K562 (cell line): Measurements from ENCODE around the gene HSD17B8. TPM values are rescaled to one million over a fixed set of nuclear protein-coding genes. Genes with fewer than 3 reads are reported as not detected.

ENCODE experiments used
- ARNT ChIP-seq, 2 experiments: fragments of 450-650 bp; IDR thresholded peaks; 2 replicates each; pipeline ENCODE4 v1.6.1; 2016; ENCODE audit warnings: mild to moderate bottlenecking in 1 of 2
- ATF6 ChIP-seq: sonication (generic); formaldehyde crosslinking; IDR thresholded peaks from 2 replicates; pipeline ENCODE4 v1.4.0; 2020; ENCODE audit warnings: mild to moderate bottlenecking, missing genetic modification reagents
- CBX1 ChIP-seq: sonication (generic); IDR thresholded peaks from 2 replicates; pipeline ENCODE4 v1.6.1; 2016; ENCODE audit warnings: antibody characterized with exemption, low read depth, mild to moderate bottlenecking
- DIDO1 ChIP-seq: fragments of 450-650 bp; IDR thresholded peaks from 2 replicates; pipeline ENCODE4 v1.6.1; 2016; ENCODE audit warnings: low read depth, missing biosample characterization, missing genetic modification characterization
- FOXJ2 ChIP-seq: fragments of 200-800 bp; sonication (Bioruptor generic); IDR thresholded peaks from 2 replicates; pipeline ENCODE4 v1.6.1; 2016; ENCODE audit warnings: missing genetic modification characterization, missing compliant biosample characterization
- FOXP1 ChIP-seq: sonication (generic); formaldehyde crosslinking; IDR thresholded peaks from 2 replicates; pipeline ENCODE4 v1.8.0; 2022; ENCODE audit warnings: mild to moderate bottlenecking, missing genetic modification reagents
- HDAC8 ChIP-seq: fragments of 450-650 bp; IDR thresholded peaks from 2 replicates; pipeline ENCODE4 v1.6.1; 2016; ENCODE audit warnings: mild to moderate bottlenecking, missing genetic modification characterization, moderate library complexity, missing compliant biosample characterization
- MBD1 ChIP-seq: fragments of 250-450 bp; sonication (Bioruptor Pico); IDR thresholded peaks from 2 replicates; pipeline ENCODE4 v1.8.0; 2022; ENCODE audit warnings: inconsistent platforms
- MBD2 ChIP-seq: sonication (generic); IDR thresholded peaks from 2 replicates; pipeline ENCODE4 v1.6.1; 2016; ENCODE audit warnings: low read depth, borderline replicate concordance
- MTF1 ChIP-seq: fragments of 250-450 bp; sonication (Bioruptor Pico); IDR thresholded peaks from 2 replicates; pipeline ENCODE4 v1.9.0; 2021; ENCODE audit warnings: moderate library complexity, mild to moderate bottlenecking, inconsistent platforms, borderline replicate concordance
- NFE2 ChIP-seq: IDR thresholded peaks from 2 replicates; pipeline ENCODE4 v1.6.1; 2014; ENCODE audit warnings: antibody characterized with exemption, low read depth
- NFIC ChIP-seq: fragments of 450-650 bp; IDR thresholded peaks from 2 replicates; pipeline ENCODE4 v1.6.1; 2017; ENCODE audit warnings: mild to moderate bottlenecking, inconsistent platforms
- NFIX ChIP-seq: fragments of 250-450 bp; sonication (Bioruptor Pico); IDR thresholded peaks from 2 replicates; pipeline ENCODE4 v1.4.0; 2020; ENCODE audit warnings: low read depth, mild to moderate bottlenecking, moderate library complexity
- PHF20 ChIP-seq: fragments of 450-650 bp; IDR thresholded peaks from 2 replicates; pipeline ENCODE4 v1.6.1; 2018; ENCODE audit not compliant: partially characterized antibody
- POLR2AphosphoS2 ChIP-seq: IDR thresholded peaks from 2 replicates; pipeline ENCODE4 v1.6.1; 2012; ENCODE audit warnings: low read length, improper control_type of control experiment
- PREB ChIP-seq: sonication (generic); formaldehyde crosslinking; IDR thresholded peaks from 2 replicates; pipeline ENCODE4 v1.8.1; 2023; ENCODE audit warnings: mild to moderate bottlenecking, missing genetic modification reagents
- XRCC5 ChIP-seq: fragments of 200-400 bp; formaldehyde crosslinking; IDR thresholded peaks from 2 replicates; pipeline ENCODE4 v1.6.1; 2017; ENCODE audit warnings: low read depth, mild to moderate bottlenecking, low read length
- ZC3H11A ChIP-seq: IDR thresholded peaks from 2 replicates; pipeline ENCODE4 v1.6.1; 2012; ENCODE audit warnings: low read depth, low read length, improper control_type of control experiment
- ZNF282 ChIP-seq: sonication (generic); formaldehyde crosslinking; IDR thresholded peaks from 2 replicates; pipeline ENCODE4 v1.8.1; 2023; ENCODE audit warnings: missing genetic modification reagents
- ZNF324 ChIP-seq: fragments of 250-450 bp; sonication (Bioruptor Pico); IDR thresholded peaks from 2 replicates; pipeline ENCODE4 v1.4.0; 2020; ENCODE audit warnings: mild to moderate bottlenecking
- ZNF57 ChIP-seq: fragments of 450-650 bp; formaldehyde crosslinking; IDR thresholded peaks from 2 replicates; pipeline ENCODE4 v1.4.0; 2020; ENCODE audit warnings: mild to moderate bottlenecking, moderate library complexity
- ZNF584 ChIP-seq: fragments of 200-800 bp; sonication (Bioruptor generic); IDR thresholded peaks from 2 replicates; pipeline ENCODE4 v1.6.1; 2016; ENCODE audit warnings: low read depth, mild to moderate bottlenecking, missing genetic modification characterization, missing compliant biosample characterization
- ZNF707 ChIP-seq: fragments of 250-450 bp; sonication (Bioruptor Pico); conservative IDR thresholded peaks from 2 replicates; pipeline ENCODE4 v1.8.0; 2022; ENCODE audit warnings: inconsistent platforms, mild to moderate bottlenecking, moderate library complexity
- ZNF717 ChIP-seq: fragments of 250-450 bp; sonication (Bioruptor Pico); IDR thresholded peaks from 2 replicates; pipeline ENCODE4 v1.5.0; 2021
- ZNF830 ChIP-seq: fragments of 250-450 bp; sonication (Bioruptor Pico); IDR thresholded peaks from 2 replicates; pipeline ENCODE4 v1.5.0; 2021; ENCODE audit warnings: mild to moderate bottlenecking
- polyA plus RNA-seq, 8 experiments: library from polyadenylated mRNA; depleted of rRNA in 4 of 8; stranded (reverse) in 5 of 8; unstranded in 3 of 8; fragments of >200 nt; fragmentation: Nextera tagmentation in 2 of 8; fragmentation: Illumina TruSeq in 1 of 8; extraction: Ambion mirVana in 2 of 8; extraction: Trizol in 1 of 8; gene quantifications; 2 replicates each; pipeline versions ENCODE4 v1.2.1 to v1.2.3, GENCODE V29; 2011 to 2014; ENCODE audit warnings: inconsistent platforms in 1 of 8, missing spikeins in 1 of 8
- total RNA-seq, 7 experiments: library from RNA; depleted of rRNA in 6 of 7; stranded (reverse); fragments of >200 nt in 6 of 7; fragmentation: Illumina TruSeq in 2 of 7; extraction: Trizol in 2 of 7; gene quantifications; 2 replicates each; pipeline versions ENCODE4 v1.2.1 to v1.2.3, GENCODE V29; 2011 to 2021; ENCODE audit warnings: low replicate concordance in 1 of 7
- TF ChIP-seq, protein P1 (sequence below): fragments of 250-450 bp; sonication (Bioruptor Pico); IDR thresholded peaks from 2 replicates; pipeline ENCODE4 v1.5.0; 2020; ENCODE audit warnings: mild to moderate bottlenecking

HSD17B8 gene
- total and polyA plus RNA-seq, 9 of the 15 experiments (the other 6 are each of a cell fraction or from before 2014, with no cell fraction given) = 3.7 to 35.2 (median 14.2) TPM

- TF ChIP-seq NFIX (no peak), PHF20 (no peak), FOXP1 (CRISPR knock-in tag) (no peak), FOXJ2 (no peak), NFE2 (no peak), CBX1 (no peak), ZNF282 (CRISPR knock-in tag) (no peak; the same call in 1 of the 2 replicates), ZNF707 (no peak), ZNF324 (CRISPR knock-in tag) (no peak), MBD2 (no peak), ATF6 (CRISPR knock-in tag) (no peak), MTF1 (no peak), ARNT (IDR thresholded peaks at IDR 0.05) (peak; percentile 0 to 41; a peak in 1 of 4 replicates), ZNF830 (CRISPR knock-in tag) (no peak), ZNF717 (no peak), POLR2AphosphoS2 (no peak), ZNF57 (CRISPR knock-in tag) (no peak), PREB (CRISPR knock-in tag) (no peak), MBD1 (CRISPR knock-in tag) (no peak), HDAC8 (tag) (no peak), ZNF584 (CRISPR knock-in tag) (no peak), ZC3H11A (no peak), XRCC5 (no peak), DIDO1 (tag) (no peak), NFIC (no peak)
- TF ChIP-seq, protein P1, sequence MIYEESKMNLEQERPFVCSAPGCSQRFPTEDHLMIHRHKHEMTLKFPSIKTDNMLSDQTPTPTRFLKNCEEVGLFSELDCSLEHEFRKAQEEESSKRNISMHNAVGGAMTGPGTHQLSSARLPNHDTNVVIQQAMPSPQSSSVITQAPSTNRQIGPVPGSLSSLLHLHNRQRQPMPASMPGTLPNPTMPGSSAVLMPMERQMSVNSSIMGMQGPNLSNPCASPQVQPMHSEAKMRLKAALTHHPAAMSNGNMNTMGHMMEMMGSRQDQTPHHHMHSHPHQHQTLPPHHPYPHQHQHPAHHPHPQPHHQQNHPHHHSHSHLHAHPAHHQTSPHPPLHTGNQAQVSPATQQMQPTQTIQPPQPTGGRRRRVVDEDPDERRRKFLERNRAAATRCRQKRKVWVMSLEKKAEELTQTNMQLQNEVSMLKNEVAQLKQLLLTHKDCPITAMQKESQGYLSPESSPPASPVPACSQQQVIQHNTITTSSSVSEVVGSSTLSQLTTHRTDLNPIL (CRISPR knock-in tag) = no peak
Observed at GRCh38 chr6:33201147-33201545, 3.3 kb upstream of the HSD17B8 start (continued).
